Lung (tissue), 12 donors: Measurements from ENCODE around the gene RAPGEF2. TPM values are rescaled to one million over a fixed set of nuclear protein-coding genes. Genes with fewer than 3 reads are reported as not detected.

Source experiments
- ATAC-seq: fragments of 200-7000 bp; cut with Tn5 transposase; one replicate; pipeline ENCODE4 v1.9.1; 2020; ENCODE audit warnings: moderate number of reproducible peaks; ENCODE audit not compliant: insufficient read depth, low FRiP score
- DNase-seq, 3 donors: peaks; one replicate each; pipeline ENCODE4 v3.0.0-alpha.2; 2013 to 2017
- H3K27ac ChIP-seq, 2 donors: one replicate each; pipeline ENCODE4 v1.5.1; 2013; ENCODE audit warnings: mild to moderate bottlenecking in 2 of 2, moderate library complexity in 2 of 2, control low read depth in 1 of 2, inconsistent platforms in 1 of 2, low read depth in 1 of 2, low read length in 1 of 2
- H3K27me3 ChIP-seq, 3 donors: one replicate each; pipeline ENCODE4 v1.5.1; 2013; ENCODE audit warnings: low read length in 2 of 3; ENCODE audit not compliant: control insufficient read depth in 3 of 3, insufficient read depth in 3 of 3
- H3K36me3 ChIP-seq, 4 donors: one replicate each; pipeline ENCODE4 v1.5.1; 2013; ENCODE audit warnings: low read length in 4 of 4, mild to moderate bottlenecking in 1 of 4, moderate library complexity in 1 of 4; ENCODE audit not compliant: control insufficient read depth in 4 of 4, insufficient read depth in 4 of 4
- H3K4me1 ChIP-seq, 5 donors: one replicate each; pipeline ENCODE4 v1.5.1; 2013; ENCODE audit warnings: low read length in 5 of 5, mild to moderate bottlenecking in 2 of 5, moderate library complexity in 1 of 5; ENCODE audit not compliant: control insufficient read depth in 5 of 5, insufficient read depth in 5 of 5
- H3K4me3 ChIP-seq: one replicate; pipeline ENCODE4 v1.5.1; 2013; ENCODE audit warnings: mild to moderate bottlenecking, control low read depth, moderate library complexity
- H3K9ac ChIP-seq, 2 donors: one replicate each; pipeline ENCODE4 v1.5.1; 2013; ENCODE audit warnings: low read length in 2 of 2, control low read depth in 1 of 2; ENCODE audit not compliant: insufficient read depth in 1 of 2
- H3K9me3 ChIP-seq, 4 donors: one replicate each; pipeline ENCODE4 v1.5.1; 2013; ENCODE audit warnings: low read length in 3 of 4, mild to moderate bottlenecking in 1 of 4, moderate library complexity in 1 of 4; ENCODE audit not compliant: control insufficient read depth in 4 of 4, insufficient read depth in 3 of 4
- CTCF ChIP-seq: IDR thresholded peaks from 2 replicates; pipeline ENCODE4 v1.5.1; 2012; ENCODE audit warnings: mild to moderate bottlenecking; ENCODE audit errors: control extremely low read depth, extremely low read depth
- WGBS, 2 donors: extraction: QIAGEN DNeasy Blood & Tissue Kit; methylation state at CpG; one replicate each; pipeline ENCODE4 v1.1.7; 2013; 5-methylcytosine and 5-hydroxymethylcytosine counted together
- polyA plus RNA-seq, 2 donors: library from polyadenylated mRNA; stranded (reverse); fragments of 200-250 nt; gene quantifications; one replicate each; pipeline ENCODE4 v1.2.1, GENCODE V29; 2013
- total RNA-seq, 2 donors: library from RNA; depleted of rRNA in 1 of 2; stranded (reverse); fragments of >200 nt in 1 of 2; gene quantifications; one replicate each; pipeline ENCODE4 v1.2.1, GENCODE V29; 2014 to 2021
- donor health status: control.
- donor health status: control.
- donor health status: Bipolar disorder and iron deficiency.
- donor health status: healthy.
- donor health status: DM: yes; HTN: yes; CAD: no.

The RAPGEF2 gene
- total and polyA plus RNA-seq, 4 donors = 8.6 to 88.7 (median 32.2) TPM

DNA sequence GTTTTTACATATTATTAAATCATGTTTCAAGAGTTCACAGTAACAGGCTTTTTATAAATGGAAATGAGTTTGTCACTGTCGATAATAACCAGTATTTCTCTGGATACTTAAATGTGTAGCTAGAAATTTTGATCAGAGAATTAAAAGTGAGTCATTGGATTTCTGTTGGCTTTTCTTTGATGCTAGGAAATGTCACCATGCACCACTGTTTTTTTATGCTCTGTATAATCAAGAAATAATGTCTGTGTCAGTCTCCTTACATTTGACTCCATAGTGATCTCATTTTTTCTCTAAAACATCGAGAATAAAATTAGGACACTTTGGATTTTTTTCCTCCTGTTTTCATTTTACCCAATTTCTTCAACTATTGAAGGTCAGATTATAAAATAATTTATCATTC lies 234.2 kb downstream of the RAPGEF2 start:
- Histone ChIP-seq H3K36me3 (peaks cover 4 to 27% (median 18%) of the 10 kb centered on the region in 4 donors), H3K27ac (no peak overlapping the region), H3K4me1 (peaks cover 0 to 7% (median 0%) of the 10 kb centered on the region in 5 donors), H3K9me3 (no peaks in the 10 kb centered on the region), H3K9ac (no peak overlapping the region), H3K27me3 (no peaks in the 10 kb centered on the region), H3K4me3 (no peak overlapping the region)
- no peak for TF ChIP-seq CTCF
- WGBS, 2 donors = 92 to 96% methylated on average over 2 of the region's 2 CpGs
- DNase-seq (no peak), ATAC-seq (no peak)

DNA sequence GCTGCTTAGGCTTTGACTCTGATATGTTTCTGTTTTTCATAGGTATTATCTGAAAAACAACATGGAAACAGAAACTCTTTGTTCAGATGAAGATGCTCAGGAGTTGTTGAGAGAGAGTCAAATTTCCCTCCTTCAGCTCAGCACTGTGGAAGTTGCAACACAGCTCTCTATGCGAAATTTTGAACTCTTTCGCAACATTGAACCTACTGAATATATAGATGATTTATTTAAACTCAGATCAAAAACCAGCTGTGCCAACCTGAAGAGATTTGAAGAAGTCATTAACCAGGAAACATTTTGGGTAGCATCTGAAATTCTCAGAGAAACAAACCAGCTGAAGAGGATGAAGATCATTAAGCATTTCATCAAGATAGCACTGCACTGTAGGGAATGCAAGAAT lies 238.6 kb downstream of the RAPGEF2 start:
- Histone ChIP-seq H3K27ac (no peak overlapping the region), H3K27me3 (no peaks in the 10 kb centered on the region), H3K36me3 (peaks cover 10 to 41% (median 24%) of the 10 kb centered on the region in 4 donors), H3K4me3 (no peak overlapping the region), H3K9me3 (no peaks in the 10 kb centered on the region), H3K4me1 (peaks cover 0 to 11% (median 0%) of the 10 kb centered on the region in 5 donors), H3K9ac (no peak overlapping the region)
- WGBS, 2 donors = 46 to 64% methylated on average over 2 of the region's 2 CpGs
- ATAC-seq (no peak), DNase-seq (peak in 2 of 3 donors; percentile 41 to 61)
- no peak for TF ChIP-seq CTCF

DNA sequence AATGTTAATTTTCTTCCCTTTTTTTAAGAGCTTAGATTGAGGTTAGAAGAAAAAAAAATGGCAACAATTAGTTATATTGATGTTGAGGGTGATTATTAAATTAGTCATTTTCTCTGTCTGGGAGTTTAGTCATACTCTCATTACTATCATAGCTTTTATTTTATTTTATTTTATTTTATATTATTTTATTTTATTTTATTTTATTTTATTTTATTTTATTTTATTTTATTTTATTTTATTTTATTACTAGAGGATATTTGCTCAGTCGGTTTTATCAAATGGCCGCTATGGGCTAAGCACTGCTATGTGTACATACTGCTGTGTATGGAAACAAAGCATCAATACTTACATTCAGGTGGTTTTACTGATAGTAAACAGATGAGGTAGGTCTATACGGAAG lies 239.5 kb downstream of the RAPGEF2 start:
- no peak for DNase-seq
- Histone ChIP-seq H3K27me3 (no peaks in the 10 kb centered on the region), H3K9ac (no peak overlapping the region), H3K9me3 (no peaks in the 10 kb centered on the region), H3K36me3 (peaks cover 15 to 44% (median 25%) of the 10 kb centered on the region in 4 donors), H3K27ac (no peak overlapping the region), H3K4me3 (no peak overlapping the region), H3K4me1 (peaks cover 0 to 14% (median 0%) of the 10 kb centered on the region in 5 donors)
- ATAC-seq = no peak
- no peak for TF ChIP-seq CTCF
- WGBS, 2 donors = 86 to 96% methylated on average over 3 of the region's 3 CpGs

- no peaks in the 10 kb centered on the region for H3K9me3 ChIP-seq
- no peak for DNase-seq
- ATAC-seq = no peak
- H3K9ac ChIP-seq = no peak overlapping the region
- TF ChIP-seq CTCF = no peak
- WGBS, 2 donors = 65 to 79% methylated on average over 8 of the region's 8 CpGs
- no peak overlapping the region for H3K27ac ChIP-seq
- H3K4me1 ChIP-seq = peaks cover 0 to 14% (median 0%) of the 10 kb centered on the region in 5 donors
- no peaks in the 10 kb centered on the region for H3K27me3 ChIP-seq
- H3K36me3 ChIP-seq = peaks cover 17 to 44% (median 26%) of the 10 kb centered on the region in 4 donors
- no peak overlapping the region for H3K4me3 ChIP-seq
Measured at GRCh38 chr4:159343116-159343515, 240.2 kb downstream of the RAPGEF2 start.
